Measurements from ENCODE around the gene IQGAP2. TPM values are rescaled to one million over a fixed set of nuclear protein-coding genes. Genes with fewer than 3 reads are reported as not detected.

IQGAP2 gene
- polyA plus RNA-seq, 1 experiment = 0.01 TPM

DNA sequence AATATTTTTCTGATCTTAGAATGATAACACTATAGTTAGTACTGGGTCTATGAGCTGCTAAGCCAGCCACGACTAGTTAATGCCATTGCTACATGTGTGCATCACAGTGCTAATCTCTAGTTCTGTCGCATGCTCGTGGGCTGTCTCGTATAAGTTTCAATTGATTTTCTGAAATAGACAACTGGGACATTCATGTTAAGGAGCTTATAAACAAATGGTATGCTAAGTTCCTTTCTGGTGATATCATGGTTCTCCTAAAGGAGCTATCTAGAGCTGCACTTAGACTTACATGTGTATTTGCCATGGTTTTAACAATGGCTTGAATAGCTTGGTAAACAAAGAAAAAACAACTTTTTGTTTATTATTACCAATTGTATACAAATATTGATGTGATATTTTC, 173.9 kb downstream of the IQGAP2 start:
- no peaks in the 10 kb centered on the region for H3K36me3 ChIP-seq (ENCODE audit: control insufficient read depth, insufficient read depth, low read length)
- H3K4me3 ChIP-seq (ENCODE audit: low read depth, low read length) = no peak overlapping the region
- H3K27me3 ChIP-seq (ENCODE audit: control insufficient read depth, insufficient read depth, low read length) = no peaks in the 10 kb centered on the region; the same call in 1 of the 2 replicates
- no peak for DNase-seq (ENCODE audit: low read depth)
- POLR2A ChIA-PET = no interaction called here
- CTCF ChIA-PET = no interaction called here
- TF ChIP-seq, protein P1, sequence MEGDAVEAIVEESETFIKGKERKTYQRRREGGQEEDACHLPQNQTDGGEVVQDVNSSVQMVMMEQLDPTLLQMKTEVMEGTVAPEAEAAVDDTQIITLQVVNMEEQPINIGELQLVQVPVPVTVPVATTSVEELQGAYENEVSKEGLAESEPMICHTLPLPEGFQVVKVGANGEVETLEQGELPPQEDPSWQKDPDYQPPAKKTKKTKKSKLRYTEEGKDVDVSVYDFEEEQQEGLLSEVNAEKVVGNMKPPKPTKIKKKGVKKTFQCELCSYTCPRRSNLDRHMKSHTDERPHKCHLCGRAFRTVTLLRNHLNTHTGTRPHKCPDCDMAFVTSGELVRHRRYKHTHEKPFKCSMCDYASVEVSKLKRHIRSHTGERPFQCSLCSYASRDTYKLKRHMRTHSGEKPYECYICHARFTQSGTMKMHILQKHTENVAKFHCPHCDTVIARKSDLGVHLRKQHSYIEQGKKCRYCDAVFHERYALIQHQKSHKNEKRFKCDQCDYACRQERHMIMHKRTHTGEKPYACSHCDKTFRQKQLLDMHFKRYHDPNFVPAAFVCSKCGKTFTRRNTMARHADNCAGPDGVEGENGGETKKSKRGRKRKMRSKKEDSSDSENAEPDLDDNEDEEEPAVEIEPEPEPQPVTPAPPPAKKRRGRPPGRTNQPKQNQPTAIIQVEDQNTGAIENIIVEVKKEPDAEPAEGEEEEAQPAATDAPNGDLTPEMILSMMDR (IDR thresholded peaks at IDR 0.05; ENCODE audit: insufficient read depth, low read depth, low read length) = no peak

DNA sequence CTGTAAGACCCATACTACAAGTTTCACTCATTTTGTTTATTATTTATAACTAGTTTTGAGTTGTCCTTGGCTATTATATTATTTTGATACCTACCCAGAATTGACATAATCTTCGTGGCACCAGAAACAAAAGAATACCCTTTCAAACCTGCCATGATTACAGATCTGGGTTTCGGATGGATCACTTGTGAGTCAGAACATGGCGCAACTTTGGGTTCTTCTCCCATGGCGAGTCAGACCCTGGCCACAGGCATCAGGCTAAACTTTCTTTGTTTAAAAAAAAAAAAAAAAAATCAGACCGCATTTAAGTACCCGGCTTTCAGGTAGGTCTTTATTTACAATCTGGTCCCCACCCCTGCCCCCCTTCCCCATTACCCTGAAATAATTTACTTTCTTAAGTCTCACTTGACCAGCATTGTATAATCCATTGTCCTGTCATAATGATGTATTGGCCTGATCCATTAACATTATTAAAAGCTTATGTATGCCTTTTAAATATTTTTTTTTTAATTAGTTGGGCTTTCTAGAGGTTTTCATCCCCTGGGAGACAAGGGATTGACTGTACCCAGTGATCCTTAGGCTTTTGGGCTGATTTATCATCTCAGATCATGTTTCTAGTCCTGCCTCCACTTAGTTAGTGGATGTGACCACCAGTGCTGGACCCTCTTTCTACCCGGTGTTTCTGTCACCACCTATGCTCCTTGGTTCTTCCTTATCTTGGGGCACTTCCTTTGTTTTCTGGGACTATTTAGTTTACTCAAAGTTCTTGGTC, 176.3 kb downstream of the IQGAP2 start:
- no peak for DNase-seq (ENCODE audit: low read depth)
- ChIA-PET POLR2A (no interaction called here), CTCF (no interaction called here)
- TF ChIP-seq, protein P1 (IDR thresholded peaks at IDR 0.05; ENCODE audit: insufficient read depth, low read depth, low read length) = no peak
- H3K36me3 ChIP-seq (ENCODE audit: control insufficient read depth, insufficient read depth, low read length) = no peaks in the 10 kb centered on the region
- H3K4me3 ChIP-seq (ENCODE audit: low read depth, low read length) = no peak overlapping the region
- peaks cover 4% of the 10 kb centered on the region for H3K27me3 ChIP-seq (ENCODE audit: control insufficient read depth, insufficient read depth, low read length)

DNA sequence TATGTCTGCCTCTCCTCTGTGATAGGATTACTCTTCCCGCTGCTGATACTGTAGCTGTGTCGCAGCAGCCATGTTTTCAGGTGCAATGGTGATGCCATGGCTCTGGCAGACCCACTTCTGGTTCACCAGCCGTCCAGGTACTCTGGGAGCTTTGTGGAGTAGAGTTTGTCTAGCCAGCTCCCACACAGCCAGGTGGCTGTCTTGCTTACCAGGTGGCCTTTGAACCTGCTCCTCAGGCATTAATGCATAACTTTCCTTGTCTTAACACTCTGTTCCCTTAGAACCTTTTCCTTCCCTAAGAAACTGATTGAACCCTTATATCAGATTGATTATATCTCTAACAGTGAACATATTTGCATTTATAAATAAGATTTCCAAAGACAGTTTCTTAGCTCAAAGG, 177.9 kb downstream of the IQGAP2 start:
- DNase-seq (ENCODE audit: low read depth) = no peak
- POLR2A ChIA-PET = no interaction called here
- H3K4me3 ChIP-seq (ENCODE audit: low read depth, low read length) = no peak overlapping the region
- H3K27me3 ChIP-seq (ENCODE audit: control insufficient read depth, insufficient read depth, low read length) = peaks cover 4% of the 10 kb centered on the region
- CTCF ChIA-PET = interaction anchor here (1.3 to 3.0 kb wide), 2 partner anchors 9 to 17 kb away, joined by 4 to 10 read pairs; no protein-coding TSS in a partner anchor
- H3K36me3 ChIP-seq (ENCODE audit: control insufficient read depth, insufficient read depth, low read length) = no peaks in the 10 kb centered on the region
- TF ChIP-seq, protein P1 (IDR thresholded peaks at IDR 0.05; ENCODE audit: insufficient read depth, low read depth, low read length) = no peak

DNA sequence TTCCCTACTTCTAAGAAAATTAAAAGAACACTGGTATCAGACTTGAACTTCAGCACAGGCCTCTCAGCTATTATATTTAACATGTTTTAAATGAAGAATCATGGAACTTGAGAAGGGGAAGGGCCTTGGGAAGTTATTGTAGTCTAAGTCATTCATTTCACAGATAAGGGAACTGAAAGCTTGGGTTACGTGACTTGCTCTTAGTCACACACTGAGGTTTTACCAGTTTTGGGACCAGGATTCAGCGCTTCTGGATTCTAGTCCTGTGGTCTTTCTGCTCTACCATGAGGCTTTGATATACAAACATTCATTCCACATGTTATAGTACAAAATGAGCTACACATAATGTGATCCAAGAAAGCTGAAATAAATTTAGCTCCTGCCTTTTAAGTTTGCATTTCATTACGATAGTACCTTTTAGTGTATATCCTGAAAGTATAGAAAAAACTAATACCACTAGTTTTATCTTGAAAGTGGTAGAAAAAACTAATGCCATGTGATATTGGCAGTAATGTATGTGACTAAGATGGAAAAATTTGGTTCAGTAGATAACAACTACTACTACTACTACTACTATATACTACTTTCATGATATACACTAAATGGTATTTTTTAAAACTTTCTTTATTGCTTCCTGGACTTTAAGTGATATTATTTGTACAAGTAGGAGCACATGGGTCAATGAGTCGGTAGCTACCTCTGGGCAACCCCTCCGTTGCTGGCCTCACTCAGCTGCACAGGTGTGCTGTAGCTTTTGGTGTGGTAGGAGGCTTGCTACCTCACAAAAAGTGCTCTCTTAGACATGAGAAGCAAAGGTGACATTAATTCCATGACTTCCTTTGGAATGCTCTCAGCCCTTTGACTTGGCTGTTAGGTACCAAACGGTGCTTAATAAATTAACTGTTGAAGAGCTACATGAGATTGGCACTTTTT, 179.4 kb downstream of the IQGAP2 start:
- CTCF ChIA-PET = interaction anchor here (0.7 to 3.0 kb wide), 8 partner anchors 9 to 58 kb away, joined by 3 to 10 read pairs (median 3); no protein-coding TSS in a partner anchor
- TF ChIP-seq, protein P1 (IDR thresholded peaks at IDR 0.05; ENCODE audit: insufficient read depth, low read depth, low read length) = no peak
- no peaks in the 10 kb centered on the region for H3K36me3 ChIP-seq (ENCODE audit: control insufficient read depth, insufficient read depth, low read length)
- peaks cover 7% of the 10 kb centered on the region for H3K27me3 ChIP-seq (ENCODE audit: control insufficient read depth, insufficient read depth, low read length)
- DNase-seq (ENCODE audit: low read depth) = no peak
- H3K4me3 ChIP-seq (ENCODE audit: low read depth, low read length) = no peak overlapping the region
- POLR2A ChIA-PET = no interaction called here
